Uterus (tissue), 4 donors: ENCODE measurements around the gene S100A4. TPM values are rescaled to one million over a fixed set of nuclear protein-coding genes. Genes with fewer than 3 reads are reported as not detected.
"Not testable (repeated sequence)": the region's sequence is repeated elsewhere in the genome, so short reads cannot be mapped to it uniquely, and the experiment has no call there.

ENCODE experiments used
- DNase-seq, 2 donors: peaks; one replicate each; pipeline ENCODE4 v3.0.0-alpha.2; 2019 to 2020
- H3K27ac ChIP-seq, 2 donors: fragments of 200-600 bp; sonication (generic); 1 replicate in 1 of 2; 2 replicates in 1 of 2; pipeline ENCODE4 v1.5.1; 2016 to 2018
- H3K27me3 ChIP-seq, 2 donors: fragments of 200-600 bp; sonication (generic); one replicate each; pipeline ENCODE4 v1.5.1; 2018 to 2019; ENCODE audit warnings: control low read depth in 1 of 2
- H3K36me3 ChIP-seq, 2 donors: fragments of 200-600 bp; sonication (generic); one replicate each; pipeline ENCODE4 v1.5.1; 2019; ENCODE audit warnings: control low read depth in 1 of 2
- H3K4me1 ChIP-seq, 2 donors: fragments of 200-600 bp; sonication (generic); one replicate each; pipeline ENCODE4 v1.5.1; 2018 to 2019; ENCODE audit warnings: control low read depth in 1 of 2
- H3K4me3 ChIP-seq, 2 donors: fragments of 200-600 bp; sonication (generic); 1 replicate in 1 of 2; 2 replicates in 1 of 2; pipeline ENCODE4 v1.5.1; 2018 to 2019; ENCODE audit warnings: mild to moderate bottlenecking in 1 of 2
- H3K9me3 ChIP-seq, 2 donors: fragments of 200-600 bp; sonication (generic); one replicate each; pipeline ENCODE4 v1.5.1; 2019; ENCODE audit warnings: control low read depth in 1 of 2
- CTCF ChIP-seq, 4 experiments: fragments of 200-600 bp in 2 of 4; fragments of 450-650 bp in 2 of 4; sonication (generic) in 2 of 4; IDR thresholded peaks; one replicate each; pipeline ENCODE4 v1.5.1; 2016 to 2019; ENCODE audit warnings: antibody characterized with exemption in 4 of 4, mild to moderate bottlenecking in 2 of 4, moderate library complexity in 1 of 4
- POLR2A ChIP-seq, 2 donors: fragments of 450-650 bp; IDR thresholded peaks; one replicate each; pipeline ENCODE4 v1.6.1; 2016; ENCODE audit warnings: antibody characterized with exemption in 2 of 2, mild to moderate bottlenecking in 1 of 2, moderate library complexity in 1 of 2
- intact Hi-C: fragments of 100-400 bp; cut with DNase I; formaldehyde crosslinking; loops from one replicate; pipeline ENCODE4 v1.15.1; 2023; ENCODE audit warnings: low total_unique reads
- total RNA-seq, 4 donors: library from RNA; depleted of rRNA in 3 of 4; stranded (reverse); fragments of >200 nt in 3 of 4; gene quantifications; one replicate each; pipeline versions ENCODE4 v1.1.0 to v1.2.4, GENCODE V29; 2014 to 2023
- donor health status: DM: yes; HTN: yes; CAD: no.

Gene S100A4
- total RNA-seq, 4 donors from 2014 or later, result 58.9 to 226 (median 155) TPM

DNA sequence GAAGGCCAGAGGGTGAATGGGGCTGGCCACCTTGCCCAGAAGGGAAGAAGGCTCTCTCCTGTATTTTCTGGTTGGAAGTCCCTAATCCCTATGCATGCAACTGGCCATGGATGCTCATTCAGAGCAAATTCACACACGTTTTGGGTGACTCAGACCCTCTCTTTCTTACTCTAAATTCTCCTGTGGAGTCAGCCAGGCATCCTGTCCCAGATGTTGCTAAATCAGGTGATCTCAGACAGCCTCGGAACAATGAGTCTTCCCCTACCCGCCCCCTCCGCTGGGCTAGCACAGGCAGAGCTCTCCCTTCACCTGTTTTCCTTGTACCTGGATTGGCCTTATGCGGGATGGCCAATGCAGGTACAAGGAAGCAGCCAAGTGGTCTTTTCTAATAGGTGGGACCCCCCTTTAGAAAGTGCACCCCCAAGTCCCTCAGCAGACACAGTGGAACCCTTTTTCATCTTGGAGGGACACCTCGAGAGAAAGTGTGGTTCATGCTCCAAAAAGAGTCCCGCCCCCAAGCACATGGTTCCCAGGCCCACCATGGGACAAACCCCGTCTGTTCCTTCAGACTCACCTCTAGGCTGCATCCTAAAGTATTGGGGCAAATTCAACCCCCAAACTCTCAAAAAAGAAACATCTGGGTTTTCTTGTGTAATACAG is 18.5 kb downstream of the S100A4 start:
- no peaks in the 10 kb centered on the region for H3K36me3 ChIP-seq
- H3K27me3 ChIP-seq, result no peaks in the 10 kb centered on the region
- no peak overlapping the region for H3K4me3 ChIP-seq
- peak overlapping the region; percentile 26 to 33 for H3K27ac ChIP-seq
- no peak for DNase-seq
- H3K4me1 ChIP-seq, result peaks cover 4 to 10% of the 10 kb centered on the region in 2 donors
- no peak for TF ChIP-seq CTCF (IDR thresholded peaks at IDR 0.05)
- TF ChIP-seq POLR2A (IDR thresholded peaks at IDR 0.05), result no peak
- no peaks in the 10 kb centered on the region for H3K9me3 ChIP-seq
- intact Hi-C loops, result no loop called here

DNA sequence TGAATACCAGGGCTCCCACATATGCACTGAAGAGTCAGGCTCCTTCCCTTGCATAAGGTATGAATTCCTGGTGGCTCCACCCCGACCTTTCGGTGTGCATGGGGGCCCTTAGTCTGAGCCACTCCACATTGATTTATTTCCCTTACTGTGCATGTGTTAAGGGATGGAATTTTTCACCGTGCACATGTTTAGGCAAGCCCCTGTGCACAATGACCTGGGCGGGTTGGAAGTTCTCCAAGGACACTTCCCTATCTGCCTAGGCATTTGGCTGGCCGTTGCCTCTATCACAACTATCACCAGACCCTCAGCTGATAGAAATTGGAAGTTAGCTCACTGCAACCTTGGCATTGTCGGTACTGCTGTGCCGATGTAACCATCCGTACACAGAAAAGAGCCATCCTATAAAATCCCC is 19.5 kb downstream of the S100A4 start:
- intact Hi-C loops, result no loop called here

GRCh38 chr1:153525088-153525728 is 20.4 kb downstream of the S100A4 start:
- Histone ChIP-seq H3K27ac (peak overlapping the region; percentile 7 to 24), H3K4me1 (peaks cover 0 to 7% of the 10 kb centered on the region in 2 donors), H3K27me3 (no peaks in the 10 kb centered on the region), H3K36me3 (no peaks in the 10 kb centered on the region), H3K9me3 (no peaks in the 10 kb centered on the region), H3K4me3 (no peak overlapping the region)
- TF ChIP-seq POLR2A (IDR thresholded peaks at IDR 0.05) (no peak), CTCF (IDR thresholded peaks at IDR 0.05) (no peak)
- intact Hi-C loops, result no loop called here
- peak; percentile 62 for DNase-seq

More for the DNA sequence above, 19.5 kb downstream of the S100A4 start:
- H3K4me1 ChIP-seq, result peaks cover 0 to 7% of the 10 kb centered on the region in 2 donors
- no peak for DNase-seq
- H3K9me3 ChIP-seq, result no peaks in the 10 kb centered on the region
- no peaks in the 10 kb centered on the region for H3K27me3 ChIP-seq
- no peaks in the 10 kb centered on the region for H3K36me3 ChIP-seq
- H3K4me3 ChIP-seq, result no peak overlapping the region
- H3K27ac ChIP-seq, result peak overlapping the region in 1 of 2 donors; percentile 24
- TF ChIP-seq CTCF (IDR thresholded peaks at IDR 0.05) (no peak), POLR2A (IDR thresholded peaks at IDR 0.05) (no peak)

GRCh38 chr1:153522353-153523048 is 23.1 kb downstream of the S100A4 start:
- H3K9me3 ChIP-seq, DNase-seq, H3K4me1 ChIP-seq, H3K36me3 ChIP-seq, intact Hi-C loops, H3K4me3 ChIP-seq, H3K27ac ChIP-seq, H3K27me3 ChIP-seq: not testable (repeated sequence)

- intact Hi-C loops, H3K36me3 ChIP-seq, H3K27me3 ChIP-seq, H3K4me1 ChIP-seq, H3K4me3 ChIP-seq, H3K27ac ChIP-seq, DNase-seq, H3K9me3 ChIP-seq: not testable (repeated sequence)
Observed at GRCh38 chr1:153521808-153522207, 23.8 kb downstream of the S100A4 start.
